K562 (cell line): ENCODE measurements around the gene FPGS. TPM values are rescaled to one million over a fixed set of nuclear protein-coding genes. Genes with fewer than 3 reads are reported as not detected.
A peak's percentile ranks its signal among the peaks of the same experiment; 100 is the strongest.

ENCODE experiments used
- ATAC-seq: fragments of 200-7000 bp; cut with Tn5 transposase; 3 replicates; pipeline ENCODE4 v1.9.1; 2020; ENCODE audit warnings: moderate library complexity
- BruUV-seq: library from RNA; stranded (reverse); fragments of 400-500 nt; replicated peaks from 2 replicates; lab custom pipeline; 2021; lab: Mats Ljungman, UMichigan
- CTCF ChIA-PET: fragments of 300-600 bp; formaldehyde crosslinking; extraction: SDS; loops from one replicate; lab custom pipeline; 2021; ENCODE audit warnings: low intra/inter-chr PET ratio; lab: Yijun Ruan, JAX
- POLR2A ChIA-PET: fragments of 300-600, 350-650 bp; sonication (Branson Sonifier 250); formaldehyde crosslinking; extraction: SDS; loops from one replicate; lab custom pipeline; 2021; ENCODE audit warnings: antibody characterized with exemption, inconsistent platforms; lab: Yijun Ruan, JAX
- DNase-seq, 4 experiments: peaks; one replicate each; pipeline versions ENCODE4 v3.0.0 to v3.0.0-alpha.2; 2011 to 2018; ENCODE audit warnings: low spot score in 3 of 4, mixed read lengths in 3 of 4; ENCODE audit errors: extremely low read depth in 1 of 4
- FAIRE-seq: peaks from 2 replicates; lab custom pipeline; 2011; peaks lifted over from hg19 to GRCh38; lab: Jason Lieb, UNC
- H2AFZ ChIP-seq: 2 replicates; pipeline ENCODE4 v1.6.0; 2011; ENCODE audit warnings: low read depth, low read length, control low read depth, inconsistent platforms
- H3K27ac ChIP-seq: fragments of 200-600 bp; 3 replicates; pipeline ENCODE4 v1.8.0; 2011; ENCODE audit warnings: low read depth, mild to moderate bottlenecking, control low read depth, inconsistent platforms, low read length, moderate library complexity, mixed read lengths; ENCODE audit errors: extremely low read depth
- H3K27me3 ChIP-seq, 2 experiments: fragments of 300-600 bp in 1 of 2; 2 replicates in 1 of 2; 3 replicates in 1 of 2; pipeline versions ENCODE4 v1.6.0 to v1.8.0; 2011; ENCODE audit warnings: inconsistent platforms in 2 of 2, low read length in 2 of 2, mild to moderate bottlenecking in 1 of 2, mixed read lengths in 1 of 2, moderate library complexity in 1 of 2; ENCODE audit not compliant: control insufficient read depth in 2 of 2, insufficient read depth in 2 of 2
- H3K36me3 ChIP-seq: fragments of 300-600 bp; 3 replicates; pipeline ENCODE4 v1.8.0; 2011; ENCODE audit warnings: mild to moderate bottlenecking, low read length, inconsistent platforms; ENCODE audit not compliant: control insufficient read depth, insufficient read depth
- H3K4me1 ChIP-seq, 2 experiments: fragments of 200-600 bp in 1 of 2; replicated peaks in 1 of 2; 2 replicates in 1 of 2; 3 replicates in 1 of 2; pipeline versions ENCODE4 v1.5.1 to v1.8.0; 2011; ENCODE audit warnings: inconsistent platforms in 2 of 2, low read length in 2 of 2, mild to moderate bottlenecking in 1 of 2, mixed read lengths in 1 of 2, moderate library complexity in 1 of 2; ENCODE audit not compliant: control insufficient read depth in 2 of 2, insufficient read depth in 2 of 2
- H3K4me2 ChIP-seq: 2 replicates; pipeline ENCODE4 v1.6.1; 2011; ENCODE audit warnings: low read length, control low read depth, inconsistent platforms, mixed read lengths; ENCODE audit not compliant: insufficient read depth
- H3K4me3 ChIP-seq: fragments of 200-600 bp; sonication (generic), shearing (Covaris generic); 2 replicates; pipeline ENCODE4 v1.5.1; 2016; ENCODE audit warnings: control low read depth, inconsistent platforms
- H3K79me2 ChIP-seq: fragments of 200-600 bp; 3 replicates; pipeline ENCODE4 v1.8.0; 2011; ENCODE audit warnings: low read length, inconsistent platforms; ENCODE audit not compliant: control insufficient read depth, insufficient read depth
- H3K9ac ChIP-seq, 2 experiments: 2 replicates each; pipeline versions ENCODE4 v1.6.0 to v1.6.1; 2011; ENCODE audit warnings: low read depth in 2 of 2, low read length in 2 of 2, control low read depth in 1 of 2, inconsistent platforms in 1 of 2, mild to moderate bottlenecking in 1 of 2, mixed read lengths in 1 of 2; ENCODE audit not compliant: insufficient read depth in 1 of 2
- H3K9me1 ChIP-seq: one replicate; pipeline ENCODE4 v1.6.0; 2011; ENCODE audit warnings: inconsistent platforms, mild to moderate bottlenecking, low read length, moderate library complexity; ENCODE audit not compliant: control insufficient read depth, insufficient read depth
- H3K9me3 ChIP-seq: replicated peaks from 2 replicates; pipeline ENCODE4 v1.5.1; 2011; ENCODE audit warnings: low read depth, low read length, inconsistent platforms; ENCODE audit not compliant: control insufficient read depth, insufficient read depth
- H4K20me1 ChIP-seq: replicated peaks from 2 replicates; pipeline ENCODE4 v1.6.1; 2011; ENCODE audit warnings: low read length, inconsistent platforms, mixed read lengths; ENCODE audit not compliant: control insufficient read depth, insufficient read depth
- BCOR ChIP-seq: fragments of 450-650 bp; IDR thresholded peaks from 2 replicates; pipeline ENCODE4 v1.6.1; 2016
- MLLT1 ChIP-seq, 2 experiments: fragments of 450-650 bp; IDR thresholded peaks; 2 replicates each; pipeline ENCODE4 v1.6.1; 2016
- RBM25 ChIP-seq: fragments of 200-400 bp; formaldehyde crosslinking; IDR thresholded peaks from 2 replicates; pipeline ENCODE4 v1.6.1; 2018; ENCODE audit warnings: low read length, low read depth, moderate library complexity; ENCODE audit not compliant: severe bottlenecking
- YY1 ChIP-seq, 3 experiments: IDR thresholded peaks; 2 replicates each; pipeline ENCODE4 v1.6.1; 2011; ENCODE audit warnings: low read length in 2 of 3, mild to moderate bottlenecking in 2 of 3, moderate library complexity in 2 of 3, borderline replicate concordance in 1 of 3, control low read depth in 1 of 3, low read depth in 1 of 3; ENCODE audit not compliant: insufficient read depth in 3 of 3, insufficient replicate concordance in 2 of 3, control insufficient read depth in 1 of 3, insufficient read length in 1 of 3; ENCODE audit errors: extremely low read depth in 1 of 3
- WGBS: fragments of 100-300 bp; shearing (Covaris generic); methylation state at CpG from one replicate; pipeline ENCODE4 v1.1.6; 2016; ENCODE audit warnings: low coverage, mixed read lengths; ENCODE audit not compliant: insufficient coverage; ENCODE audit errors: missing lambda C conversion rate; 5-methylcytosine and 5-hydroxymethylcytosine counted together
- in situ Hi-C: fragments of 300-500 bp; cut with MboI; formaldehyde crosslinking; loops from 4 replicates; pipeline ENCODE4 v1.15.0; 2018; ENCODE audit warnings: inconsistent platforms, mixed read lengths
- intact Hi-C: fragments of 100-400 bp; cut with micrococcal nuclease; formaldehyde crosslinking; loops from 2 replicates; pipeline ENCODE4 v1.14.2; 2022
- polyA plus RNA-seq, 8 experiments: library from polyadenylated mRNA; depleted of rRNA in 4 of 8; stranded (reverse) in 5 of 8; unstranded in 3 of 8; fragments of >200 nt; fragmentation: Nextera tagmentation in 2 of 8; fragmentation: Illumina TruSeq in 1 of 8; extraction: Ambion mirVana in 2 of 8; extraction: Trizol in 1 of 8; gene quantifications; 2 replicates each; pipeline versions ENCODE4 v1.2.1 to v1.2.3, GENCODE V29; 2011 to 2014; ENCODE audit warnings: inconsistent platforms in 1 of 8, missing spikeins in 1 of 8
- total RNA-seq, 7 experiments: library from RNA; depleted of rRNA in 6 of 7; stranded (reverse); fragments of >200 nt in 6 of 7; fragmentation: Illumina TruSeq in 2 of 7; extraction: Trizol in 2 of 7; gene quantifications; 2 replicates each; pipeline versions ENCODE4 v1.2.1 to v1.2.3, GENCODE V29; 2011 to 2021; ENCODE audit warnings: low replicate concordance in 1 of 7

Gene FPGS
- total and polyA plus RNA-seq, 9 of the 15 experiments (the other 6 are each of a cell fraction or from before 2014, with no cell fraction given), result 0.84 to 86.4 (median 59.2) TPM

- H3K79me2 ChIP-seq, result no peaks in the 10 kb centered on the region
- in situ Hi-C loops, result no loop called here
- peak in 1 of 3 experiments; percentile 63 for TF ChIP-seq YY1 (IDR thresholded peaks at IDR 0.05; ENCODE audit: borderline replicate concordance in 1 of 3, control insufficient read depth in 1 of 3, extremely low read depth in 1 of 3, insufficient read depth in 3 of 3, insufficient read length in 1 of 3, insufficient replicate concordance in 2 of 3, low read depth in 1 of 3, low read length in 2 of 3)
- TF ChIP-seq MLLT1 (IDR thresholded peaks at IDR 0.05), result no peak
- TF ChIP-seq RBM25, result peak; percentile 82
- peak; percentile 81 for TF ChIP-seq BCOR
These were observed 50.1 kb downstream of the FPGS start for GRCh38 chr9:127852829-127853228.

More at GRCh38 chr9:127852829-127853228, 50.1 kb downstream of the FPGS start:
- Histone ChIP-seq H3K9me1 (no peaks in the 10 kb centered on the region), H3K36me3 (no peaks in the 10 kb centered on the region), H4K20me1 (no peaks in the 10 kb centered on the region), H3K9ac (no peak overlapping the region), H3K4me1 (peaks cover 10 to 31% of the 10 kb centered on the region in 2 experiments), H2AFZ (no peak overlapping the region; the same call in 1 of the 2 replicates), H3K27ac (no peak overlapping the region), H3K4me2 (no peak overlapping the region), H3K27me3 (no peaks in the 10 kb centered on the region), H3K9me3 (peaks cover 17% of the 10 kb centered on the region), H3K4me3 (no peak overlapping the region)
- FAIRE-seq (no peak), ATAC-seq (no peak), DNase-seq (no peak)
- no TSS peak for BruUV-seq
- ChIA-PET POLR2A (interaction anchor here (0.6 to 1.4 kb wide), 3 partner anchors 10 to 25 kb away, joined by 3 to 6 read pairs (median 3); no protein-coding TSS in a partner anchor), CTCF (no interaction called here)
- WGBS, result 62% methylated on average over 9 of the region's 9 CpGs
- intact Hi-C loops, result no loop called here
